GM18858 (cell line): Measurements from ENCODE around the gene SLC9C2.
A peak's percentile ranks its signal among the peaks of the same experiment; 100 is the strongest.
"Not testable (repeated sequence)": the region's sequence is repeated elsewhere in the genome, so short reads cannot be mapped to it uniquely, and the experiment has no call there.

Experiments
- ATAC-seq: cut with Tn5 transposase; IDR thresholded peaks from one replicate; pipeline ENCODE4 v1.9.1; 2021; ENCODE audit not compliant: unreplicated experiment

Gene SLC9C2

DNA sequence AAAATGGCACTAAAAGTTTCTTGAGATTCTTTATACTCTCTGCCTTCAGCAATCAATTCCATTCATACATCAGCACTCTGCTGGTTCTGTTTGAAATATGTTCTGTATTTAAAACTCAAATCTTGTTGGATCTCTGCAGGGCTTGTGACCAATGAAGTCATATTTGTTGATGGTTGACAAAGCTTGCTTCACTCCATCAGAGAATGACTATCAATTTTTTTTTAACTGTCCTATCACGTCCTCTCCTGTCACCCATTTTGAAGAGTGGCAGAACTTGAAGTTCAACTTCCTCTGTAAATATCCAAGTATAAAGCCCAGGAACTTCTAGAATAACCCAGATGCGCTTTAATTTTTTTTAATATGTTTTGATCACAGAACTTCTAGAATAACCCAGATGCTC is 114.9 kb downstream of the SLC9C2 start:
- no peak for ATAC-seq

DNA sequence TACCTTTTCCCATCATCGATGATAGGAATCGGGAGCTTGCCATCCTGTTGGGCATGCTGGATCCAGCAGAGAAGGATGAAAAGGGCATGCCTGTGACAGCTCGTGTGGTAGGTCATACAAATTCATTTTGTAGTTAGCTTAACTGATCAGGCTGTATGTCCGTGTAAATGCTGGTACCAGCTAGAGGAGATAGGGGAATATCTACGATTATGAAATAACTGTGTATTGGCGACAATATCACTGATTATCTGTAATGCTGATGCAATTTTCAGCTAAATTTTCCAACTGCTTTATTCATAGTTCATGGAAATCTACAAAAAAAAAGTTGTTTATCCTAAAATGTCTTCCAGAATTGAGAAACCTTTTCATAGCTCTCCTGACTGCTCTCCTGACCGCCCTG is 117.5 kb downstream of the SLC9C2 start:
- ATAC-seq: no peak

DNA sequence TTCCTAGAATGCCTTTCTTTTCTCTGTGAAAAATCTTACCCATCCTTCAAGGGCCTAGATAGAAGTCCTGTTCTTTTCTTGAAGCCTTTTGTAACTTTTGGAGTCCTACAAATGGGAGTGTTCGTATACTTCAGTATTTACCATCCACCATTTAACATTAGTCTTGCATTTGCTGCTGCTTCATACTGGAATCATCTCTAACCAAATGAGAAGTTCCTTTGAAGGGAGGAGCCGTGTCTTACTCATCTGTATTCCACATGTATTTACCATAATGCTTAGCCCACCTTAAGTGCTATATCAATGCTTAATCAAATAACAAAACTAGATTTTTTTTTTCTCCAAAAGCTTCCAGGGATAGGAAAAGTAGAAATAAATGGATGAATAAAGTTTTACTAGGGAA is 118.6 kb downstream of the SLC9C2 start:
- no peak for ATAC-seq

DNA sequence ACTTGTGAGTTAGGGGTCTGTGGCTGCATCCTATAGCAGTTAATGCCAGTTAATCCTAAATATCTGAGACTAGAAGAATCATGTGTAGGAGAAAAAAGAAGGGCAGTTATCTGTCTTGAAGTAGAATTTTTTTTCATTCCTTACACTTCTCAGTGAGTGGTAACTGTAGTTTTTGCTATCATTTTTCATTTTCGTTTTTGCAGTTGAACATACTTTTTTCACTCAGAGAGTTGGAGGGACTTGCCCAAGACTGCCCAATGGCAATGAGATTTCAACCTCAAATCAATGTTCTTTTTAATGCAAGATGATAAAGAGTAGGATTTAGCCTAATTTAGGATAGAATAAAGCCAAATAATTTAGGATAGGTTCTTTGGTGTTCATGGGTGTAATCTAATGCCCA is 120.2 kb downstream of the SLC9C2 start:
- no peak for ATAC-seq

DNA sequence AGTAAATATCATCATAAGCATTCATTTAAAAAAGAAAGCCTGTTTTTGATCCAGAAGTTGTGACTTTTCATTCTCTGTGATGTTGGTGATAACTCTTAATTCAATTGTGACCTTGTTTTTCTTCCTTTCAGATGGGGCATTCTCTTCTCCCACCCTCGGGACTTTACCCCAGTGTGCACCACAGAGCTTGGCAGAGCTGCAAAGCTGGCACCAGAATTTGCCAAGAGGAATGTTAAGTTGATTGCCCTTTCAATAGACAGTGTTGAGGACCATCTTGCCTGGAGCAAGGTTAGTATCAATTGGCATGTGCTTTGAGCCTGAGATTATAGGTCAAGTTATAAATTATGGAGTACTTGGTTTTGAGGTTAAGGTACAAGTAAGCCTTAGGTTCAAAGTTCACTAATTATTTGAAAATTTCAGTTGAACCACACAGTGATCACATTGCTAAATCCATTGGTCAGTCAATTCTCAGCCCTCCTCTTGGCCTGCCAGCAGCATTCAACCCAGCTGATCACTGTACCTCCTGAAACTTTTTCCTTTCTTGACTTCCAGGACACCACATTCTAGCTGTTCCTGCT is 121.6 kb downstream of the SLC9C2 start:
- no peak for ATAC-seq

DNA sequence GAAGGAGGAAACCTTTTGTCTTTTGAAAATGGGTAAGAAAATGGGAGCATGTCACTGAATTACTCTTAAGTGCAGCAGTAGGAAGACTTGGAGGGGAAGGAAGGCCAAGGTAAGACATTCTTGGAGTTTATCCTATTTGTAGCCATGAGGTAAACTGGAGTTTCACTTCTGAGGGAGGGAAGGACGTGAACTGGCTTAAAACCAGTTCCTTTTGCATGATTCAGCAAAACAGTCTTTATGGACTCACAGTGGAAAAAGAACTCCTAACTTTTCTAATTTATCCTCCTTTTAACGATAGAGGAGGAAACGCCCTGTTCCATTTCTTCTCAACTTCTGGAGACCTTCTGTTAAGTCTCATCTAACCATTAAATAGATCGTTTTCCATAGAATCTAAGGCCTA is 123.2 kb downstream of the SLC9C2 start:
- ATAC-seq: no peak

DNA sequence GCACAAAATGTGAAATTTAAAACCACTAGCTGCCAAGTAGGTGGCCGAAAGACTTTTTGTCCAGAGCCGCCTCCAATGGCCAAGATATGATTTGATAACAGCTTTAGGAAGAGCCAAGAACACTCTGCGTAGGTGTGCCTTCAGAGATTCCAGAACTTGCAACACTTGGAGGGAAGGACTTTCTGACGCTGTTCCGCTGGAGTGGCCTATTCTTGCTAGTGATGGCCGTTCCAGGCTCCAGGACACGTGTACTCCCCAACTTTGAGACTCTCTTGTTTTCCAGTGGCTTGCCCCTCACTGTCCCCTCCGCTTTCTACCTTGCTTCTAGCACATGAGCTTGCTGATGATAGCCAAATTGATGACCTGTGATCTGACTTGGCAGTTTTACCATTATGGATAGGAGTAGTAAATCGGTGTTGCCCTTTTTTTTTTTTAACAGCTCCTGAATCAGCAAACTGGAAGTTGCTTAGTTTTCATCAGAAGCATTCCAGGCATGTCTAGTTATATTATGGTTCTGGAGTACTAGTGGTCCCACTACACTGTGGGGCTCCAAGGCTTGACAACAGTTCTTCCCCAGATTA is 124.7 kb downstream of the SLC9C2 start:
- ATAC-seq: no peak

DNA sequence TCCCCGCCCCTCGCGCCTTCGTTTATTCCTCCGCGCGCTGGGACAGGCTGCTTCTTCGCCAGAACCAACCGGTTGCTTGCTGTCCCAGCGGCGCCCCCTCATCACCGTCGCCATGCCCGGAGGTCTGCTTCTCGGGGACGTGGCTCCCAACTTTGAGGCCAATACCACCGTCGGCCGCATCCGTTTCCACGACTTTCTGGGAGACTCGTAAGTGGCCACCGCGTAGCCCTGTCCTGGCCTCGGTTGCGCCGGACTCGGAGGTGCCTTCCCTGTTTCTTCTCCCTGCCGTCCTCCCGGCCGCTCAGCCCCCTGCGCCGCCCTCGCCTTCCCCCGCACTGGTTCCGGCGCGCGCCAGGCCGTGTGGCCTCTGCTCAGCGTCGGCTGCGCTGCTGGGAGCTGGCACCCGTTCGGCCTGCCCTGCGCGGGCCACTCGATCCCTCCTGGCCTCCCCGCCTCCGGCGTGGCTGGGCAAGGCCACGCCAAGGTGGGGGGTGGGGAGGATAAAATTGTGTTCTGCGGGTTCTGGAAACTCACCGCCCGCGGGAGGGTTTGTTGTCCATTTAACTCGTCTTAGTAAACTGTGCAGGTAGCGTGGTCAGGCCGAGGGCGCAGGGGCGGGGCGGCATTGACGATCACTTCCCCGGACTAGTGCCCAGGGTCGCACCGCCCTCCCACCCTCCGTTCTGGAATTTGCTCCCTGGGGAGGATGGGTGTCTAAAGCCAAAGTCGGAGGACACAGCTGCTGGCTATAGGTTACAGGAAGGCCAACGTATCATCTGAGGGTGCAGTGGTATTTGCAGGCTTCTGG is 125.4 kb downstream of the SLC9C2 start, which contains the start of gene PRDX6:
TSS of gene PRDX6 (plus strand) at position 50 of the 808 bp plus-strand sequence. CDS start at position 113, 63 bp downstream.
- ATAC-seq: peak; percentile 25

DNA sequence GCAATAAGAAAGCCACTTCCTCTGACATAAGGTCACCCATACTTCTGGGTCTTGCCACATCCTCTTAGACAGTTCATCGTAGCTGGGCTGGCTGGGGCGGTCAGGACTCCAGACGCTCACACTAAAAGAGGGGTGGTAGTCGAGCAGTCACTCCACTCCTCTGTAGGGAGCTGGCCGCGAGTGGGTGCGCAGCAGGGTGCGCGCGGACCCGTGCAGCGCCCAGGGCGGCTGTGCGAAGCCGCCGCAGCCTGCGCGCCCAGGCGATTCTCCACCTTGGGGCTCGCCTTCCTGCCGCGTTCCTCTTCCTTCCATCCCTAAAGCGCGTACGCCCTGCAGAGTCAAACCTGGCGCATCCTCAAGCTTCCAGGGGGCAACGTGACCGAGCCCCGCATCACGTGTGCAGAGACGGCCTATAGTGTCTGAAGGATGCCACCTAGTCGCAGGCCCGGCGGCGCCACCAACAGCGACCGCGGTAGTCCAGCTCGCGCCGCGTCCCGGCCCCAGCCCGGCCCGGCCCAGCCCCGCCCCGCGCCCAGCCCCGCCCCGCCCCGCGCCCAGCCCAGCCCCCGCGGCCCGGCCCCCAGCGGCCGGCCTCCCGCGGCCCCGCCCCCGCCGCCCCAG is 126.1 kb downstream of the SLC9C2 start:
- peak; percentile 92 for ATAC-seq

DNA sequence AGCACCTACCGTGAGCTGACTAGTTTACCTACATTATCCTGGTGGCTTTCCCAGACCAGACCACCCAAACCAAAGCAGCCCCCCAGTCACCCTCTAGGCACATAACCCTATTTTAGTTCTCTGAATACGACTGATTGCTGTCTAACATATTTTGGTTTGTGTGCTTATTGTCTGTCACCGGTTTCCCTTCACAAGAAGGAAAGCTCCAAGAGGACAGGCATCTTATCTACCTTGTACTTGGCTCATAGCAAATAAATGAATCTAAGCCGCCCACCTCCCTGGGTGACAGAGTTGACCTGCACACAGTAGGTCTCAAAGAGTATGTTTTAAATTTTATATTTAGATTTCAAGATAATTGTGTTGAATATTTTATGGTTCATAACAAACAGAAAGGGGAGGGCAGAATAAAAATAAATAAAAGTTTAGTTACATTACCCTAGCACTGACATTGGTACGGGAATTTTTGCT is 126.6 kb downstream of the SLC9C2 start:
- no peak for ATAC-seq

DNA sequence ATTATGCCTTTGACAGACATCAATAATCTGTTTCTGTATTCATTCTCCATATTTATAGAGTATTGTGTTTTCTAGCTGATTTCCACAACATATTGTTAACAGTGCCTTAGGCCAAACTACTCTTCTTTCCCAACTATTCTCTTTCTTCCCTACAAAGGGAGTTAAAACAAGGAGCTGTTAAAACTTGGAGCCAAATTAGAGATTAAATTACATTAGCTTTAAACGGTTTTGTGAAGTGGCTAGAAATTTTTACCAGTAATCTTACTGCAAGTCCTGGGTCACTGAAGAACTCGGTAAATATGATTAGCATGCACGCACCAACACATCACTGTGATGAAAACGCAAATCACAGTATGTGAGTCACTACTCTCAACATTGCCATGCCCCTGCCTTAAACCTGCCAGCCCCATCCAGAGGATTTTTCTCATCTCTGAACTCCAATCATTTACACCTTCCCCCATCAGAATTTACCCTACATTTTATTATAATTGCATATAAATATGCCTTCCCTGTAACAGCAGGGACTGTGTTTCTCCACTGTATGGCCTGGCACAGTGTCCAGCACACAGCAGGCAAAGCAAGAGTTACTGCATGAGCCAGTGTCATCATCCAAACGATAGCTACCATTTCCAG is 127.2 kb downstream of the SLC9C2 start:
- no peak for ATAC-seq

DNA sequence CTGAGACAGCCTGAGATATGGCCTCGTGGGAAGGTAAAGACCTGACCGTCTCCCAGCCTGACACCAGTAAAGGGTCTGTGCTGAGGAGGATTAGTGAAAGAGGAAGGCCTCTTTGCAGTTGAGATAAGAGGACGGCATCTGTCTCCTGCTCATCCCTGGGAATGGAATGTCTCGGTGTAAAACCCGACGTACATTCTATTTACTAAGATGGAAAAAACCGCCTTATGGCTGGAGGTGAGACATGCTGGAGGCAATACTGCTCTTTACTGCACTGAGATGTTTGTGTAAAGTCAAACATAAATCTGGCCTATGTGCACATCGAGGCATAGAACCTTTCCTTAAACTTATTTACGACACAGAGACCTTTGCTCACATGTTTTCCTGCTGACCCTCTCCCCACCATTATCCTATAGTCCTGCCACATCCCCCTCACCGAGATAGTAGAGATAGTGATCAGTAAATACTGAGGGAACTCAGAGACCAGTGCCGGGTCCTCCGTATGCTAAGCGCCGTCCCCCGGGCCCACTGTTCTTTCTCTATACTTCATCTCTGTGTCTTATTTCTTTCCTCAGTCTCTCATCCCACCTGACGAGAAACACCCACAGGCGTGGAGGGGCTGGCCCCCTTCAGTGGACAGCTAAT is 128.0 kb downstream of the SLC9C2 start:
- ATAC-seq: not testable (repeated sequence)

DNA sequence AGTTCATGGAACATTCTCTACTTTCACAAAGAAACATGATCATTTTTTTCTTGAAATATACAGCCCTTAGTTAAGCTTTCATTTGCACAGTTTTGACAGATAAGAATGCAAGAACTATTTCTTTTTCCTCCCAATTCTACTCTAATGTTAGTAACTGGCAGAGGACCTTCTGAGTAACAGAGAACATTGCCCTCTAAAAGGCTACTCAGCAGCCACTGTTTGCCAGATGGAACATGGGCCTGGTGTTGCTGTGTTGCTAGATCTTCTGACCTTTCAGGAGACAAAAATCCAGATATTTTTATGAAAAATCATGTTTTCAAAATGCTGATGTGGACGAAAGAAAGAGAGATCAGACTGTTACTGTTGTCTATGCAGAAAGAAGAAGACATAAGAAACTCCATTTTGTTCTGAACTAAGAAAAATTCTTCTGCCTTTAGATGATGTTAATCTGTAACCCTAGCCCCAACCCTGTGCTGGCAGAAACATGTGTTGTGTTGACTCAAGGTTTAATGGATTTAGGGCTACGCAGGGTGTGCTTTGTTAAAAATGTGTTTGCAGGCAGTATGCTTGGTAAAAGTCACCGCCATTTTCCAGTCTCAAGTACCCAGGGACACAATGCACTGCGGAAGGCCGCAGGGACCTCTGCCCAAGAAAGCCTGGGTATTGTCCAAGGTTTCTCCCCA is 128.6 kb downstream of the SLC9C2 start:
- no peak for ATAC-seq

DNA sequence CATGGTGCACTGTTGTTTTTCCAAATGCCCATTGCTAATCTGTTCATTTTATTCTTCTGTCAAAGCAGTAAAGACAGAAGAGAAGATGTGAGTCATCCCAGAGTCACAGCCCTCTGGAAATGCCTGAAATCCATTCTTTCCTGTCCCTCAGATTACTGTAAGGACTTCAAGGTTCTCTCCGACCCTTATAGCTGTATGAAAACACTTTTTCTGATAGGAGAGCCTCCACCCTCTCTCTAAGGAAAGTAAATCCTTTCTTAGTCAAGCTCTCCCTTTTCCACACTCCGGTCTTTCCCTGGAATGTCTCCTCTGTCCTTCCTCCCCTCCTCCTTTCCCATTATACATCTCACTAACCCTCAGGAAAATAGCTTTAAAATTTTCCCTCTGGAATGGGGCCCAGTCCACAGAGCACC is 129.3 kb downstream of the SLC9C2 start:
- no peak for ATAC-seq

DNA sequence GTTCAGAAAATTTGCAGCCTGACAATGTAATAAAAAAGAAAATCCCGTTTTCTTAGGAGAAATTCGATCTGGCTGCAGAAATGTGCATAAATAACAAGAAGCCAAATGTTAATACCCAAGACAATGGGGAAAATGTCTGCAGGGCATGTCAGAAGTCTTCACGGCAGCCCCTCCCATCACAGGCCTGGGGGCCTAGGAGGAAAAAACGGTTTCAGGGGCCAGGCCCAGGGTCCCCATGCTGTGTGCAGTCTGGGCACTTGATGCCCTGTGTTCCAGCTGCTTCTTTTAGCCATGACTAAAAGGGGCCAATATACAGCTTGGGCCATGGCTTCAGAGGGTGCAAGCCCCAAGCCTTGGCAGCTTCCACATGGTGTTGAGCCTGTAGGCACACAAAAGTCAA is 132.3 kb downstream of the SLC9C2 start:
- no peak for ATAC-seq

DNA sequence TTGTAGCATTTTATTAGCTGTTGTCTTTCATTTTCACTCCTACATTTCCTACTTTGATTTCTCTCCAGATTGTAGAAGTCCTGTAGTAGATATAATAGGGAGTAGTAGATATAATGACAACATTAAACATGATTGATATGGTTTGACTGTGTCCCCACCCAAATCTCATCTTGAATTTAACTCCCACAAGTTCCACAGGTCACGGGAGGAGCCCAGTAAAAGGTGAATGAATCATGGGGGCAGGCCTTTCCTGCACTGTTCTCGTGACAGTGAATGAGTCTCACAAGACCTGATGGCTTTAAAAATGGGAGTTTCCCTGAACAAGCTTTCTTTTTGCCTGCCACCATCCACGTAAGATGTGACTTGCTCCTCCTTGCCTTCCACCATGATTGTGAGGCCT is 133.2 kb downstream of the SLC9C2 start:
- ATAC-seq: no peak

DNA sequence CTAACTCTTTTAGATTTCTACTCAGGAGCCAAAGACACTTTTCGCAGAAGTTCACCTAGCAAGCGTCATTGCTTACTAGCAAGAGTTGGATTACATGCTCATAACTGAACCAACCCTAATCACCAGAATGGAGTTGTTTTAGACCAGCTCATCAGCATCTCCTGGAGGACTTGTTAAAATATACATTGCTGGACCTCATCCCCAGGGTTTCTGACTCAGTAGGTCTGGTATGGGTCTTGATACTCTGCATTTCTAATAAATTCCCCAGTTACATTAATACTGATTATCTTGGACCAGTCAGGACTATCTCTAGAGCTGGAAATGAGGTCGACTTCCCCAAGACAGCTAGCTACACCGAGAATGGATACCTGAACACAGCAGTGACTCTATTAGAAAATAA is 135.4 kb downstream of the SLC9C2 start:
- no peak for ATAC-seq

DNA sequence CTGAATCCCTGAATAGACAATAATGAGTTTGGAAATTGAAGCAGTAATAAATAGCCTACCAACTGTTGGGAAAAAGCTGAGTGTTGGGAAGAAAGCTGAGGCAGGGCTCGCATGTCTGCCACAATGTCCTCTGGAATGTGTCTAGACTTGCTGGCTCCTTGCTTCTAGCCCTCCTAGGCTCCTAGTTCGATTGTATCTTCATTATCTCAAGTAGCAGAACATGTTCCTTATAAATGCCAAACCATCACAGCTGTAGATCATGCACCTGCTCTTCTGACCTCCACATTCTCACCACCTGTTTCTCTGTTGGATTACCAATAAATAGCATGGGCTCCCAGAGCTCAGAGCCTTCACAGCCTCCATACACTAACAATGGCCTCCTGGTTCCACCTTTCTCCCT is 138.7 kb downstream of the SLC9C2 start:
- ATAC-seq: not testable (repeated sequence)

DNA sequence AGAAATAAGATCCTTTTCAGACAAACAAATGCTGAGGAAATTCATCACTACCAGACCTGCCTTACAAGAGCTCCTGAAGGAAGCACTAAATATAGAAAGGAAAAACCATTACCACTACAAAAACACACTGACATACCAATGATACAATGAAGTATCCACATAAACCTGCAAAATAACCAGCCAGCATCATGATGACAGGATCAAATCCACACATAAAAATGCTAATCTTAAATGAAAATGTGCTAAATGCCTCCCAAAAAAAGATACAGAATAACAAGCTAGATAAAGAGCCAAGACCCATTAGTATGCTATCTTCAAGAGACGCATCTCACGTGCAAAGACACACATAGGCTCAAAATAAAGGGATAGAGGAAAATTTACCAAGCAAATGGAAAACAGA is 140.2 kb downstream of the SLC9C2 start:
- ATAC-seq: not testable (repeated sequence)

DNA sequence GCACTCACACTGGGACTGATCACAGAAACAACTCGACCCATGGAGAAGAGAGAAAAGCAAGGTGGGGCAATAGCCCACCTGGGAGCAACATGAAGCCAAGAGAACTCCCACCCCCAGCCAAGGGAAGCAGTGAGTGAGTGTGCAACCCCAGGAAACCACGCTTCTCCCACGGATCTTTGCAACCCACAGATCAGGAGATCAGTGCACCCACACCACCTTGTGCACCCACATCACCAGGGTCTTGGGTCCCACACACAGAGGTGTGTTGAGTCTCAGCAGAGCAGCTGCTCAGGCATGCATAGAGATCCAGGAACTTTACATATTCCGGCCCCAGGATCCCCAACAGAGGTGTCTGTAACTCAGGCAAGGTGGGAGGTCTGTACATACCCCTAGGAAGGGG is 143.0 kb downstream of the SLC9C2 start:
- ATAC-seq: no peak
